Stimulated activated CD4-positive, alpha-beta T cell treated with anti-CD3 and anti-CD28 coated beads, Interleukin-1b, Interleukin-23, amount 100 ng/mL, for 24 hours (primary cell): ENCODE data around the gene YAP1.

Source experiments
- DNase-seq, 4 experiments: peaks; one replicate each; pipeline ENCODE4 v3.0.0-alpha.2; 2020; ENCODE audit warnings: low read depth in 4 of 4, low spot score in 1 of 4

YAP1 gene

DNA sequence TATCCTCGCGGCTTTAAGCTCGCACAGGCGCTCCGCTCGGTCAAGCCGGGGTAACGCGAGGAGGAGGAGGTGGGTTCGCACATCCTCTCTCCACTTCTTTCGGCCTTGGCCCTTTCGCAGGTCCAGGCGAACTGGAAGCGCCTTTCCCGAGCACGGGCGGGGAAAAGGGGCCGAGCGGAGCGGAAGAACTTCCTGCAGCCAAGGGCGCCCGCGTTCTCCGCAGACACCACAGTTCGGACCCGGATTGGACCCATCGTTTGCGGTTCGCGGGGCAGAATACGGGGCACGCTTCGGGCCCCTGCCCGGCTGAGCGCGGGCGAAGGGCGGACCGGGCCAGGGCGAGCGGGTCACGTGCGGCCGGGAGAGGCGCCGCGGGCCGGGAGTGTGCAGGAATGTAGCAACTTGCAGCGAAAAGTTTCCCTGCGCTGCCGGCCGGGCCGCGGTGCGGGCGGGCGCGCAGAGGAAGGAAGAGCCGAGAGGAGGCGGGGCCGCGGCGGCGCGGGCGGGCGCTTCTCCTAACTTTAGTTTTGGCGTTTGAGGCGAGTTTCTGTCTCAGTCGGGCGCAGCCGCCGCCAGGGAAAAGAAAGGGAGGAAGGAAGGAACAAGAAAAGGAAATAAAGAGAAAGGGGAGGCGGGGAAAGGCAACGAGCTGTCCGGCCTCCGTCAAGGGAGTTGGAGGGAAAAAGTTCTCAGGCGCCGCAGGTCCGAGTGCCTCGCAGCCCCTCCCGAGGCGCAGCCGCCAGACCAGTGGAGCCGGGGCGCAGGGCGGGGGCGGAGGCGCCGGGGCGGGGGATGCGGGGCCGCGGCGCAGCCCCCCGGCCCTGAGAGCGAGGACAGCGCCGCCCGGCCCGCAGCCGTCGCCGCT is at the start of gene YAP1:
TSS of gene YAP1 (plus strand) at position 552 of the 865 bp plus-strand sequence. CDS start 402 bp downstream, outside the sequence.
- DNase-seq, result peak in 3 of 4 experiments; percentile 44 to 64 (median 46)

DNA sequence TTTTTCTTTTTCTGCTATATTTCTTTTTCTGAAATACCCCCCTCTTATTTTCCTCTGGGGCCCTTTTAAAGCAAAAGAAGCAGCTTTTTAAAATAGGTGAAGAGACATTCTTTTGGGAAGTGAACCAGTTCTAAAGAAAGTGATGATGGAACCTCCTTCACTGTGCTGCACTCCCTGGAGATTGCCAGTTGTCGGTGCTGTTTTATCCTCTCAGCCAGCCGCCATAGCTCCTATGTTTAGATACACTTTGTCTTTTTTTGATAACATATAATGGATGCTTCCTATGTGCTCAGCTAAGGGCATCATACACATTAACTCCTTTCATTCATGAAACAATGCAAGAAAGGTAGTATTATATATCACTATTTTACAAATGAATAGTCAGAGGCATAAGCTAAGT is 49.0 kb upstream of the YAP1 start:
- DNase-seq, result no peak

DNA sequence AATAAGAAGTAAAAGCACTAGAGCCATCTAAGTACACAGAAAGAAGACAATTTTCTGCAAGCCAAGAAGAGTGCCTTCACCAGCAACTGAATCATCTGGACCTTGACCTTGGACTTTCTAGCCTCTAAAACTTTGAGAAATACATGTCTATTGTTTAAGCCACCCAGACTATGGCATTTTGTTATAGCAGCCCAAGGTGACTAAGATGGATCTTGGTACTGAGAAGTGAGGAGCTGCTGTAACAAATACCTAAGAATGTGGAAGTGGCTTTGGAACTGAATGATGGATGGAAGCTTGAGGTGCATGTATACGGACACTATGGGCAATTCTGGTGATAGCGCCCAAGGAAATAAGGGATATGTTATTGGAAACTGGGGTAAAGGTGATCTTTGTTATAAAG is 48.1 kb upstream of the YAP1 start:
- DNase-seq, result no peak

DNA sequence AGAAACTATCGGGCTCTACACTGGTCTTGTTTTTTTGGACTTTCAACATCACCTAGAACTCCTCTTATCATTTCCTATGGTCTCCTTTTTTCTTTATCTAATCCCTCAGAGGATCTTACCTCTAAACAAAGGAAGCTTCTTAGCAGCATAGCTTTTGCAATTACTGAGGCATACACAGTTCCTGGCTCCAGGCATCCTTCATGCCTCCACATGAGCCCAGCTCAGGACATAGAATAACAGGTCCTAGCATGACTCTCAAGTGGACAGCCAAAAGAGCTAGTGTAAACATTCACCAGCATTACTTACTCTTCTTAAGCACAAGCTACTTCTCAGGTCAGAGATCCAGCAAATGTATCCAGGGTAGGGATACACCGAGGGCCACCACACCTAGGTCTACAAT is 45.9 kb upstream of the YAP1 start:
- no peak for DNase-seq

DNA sequence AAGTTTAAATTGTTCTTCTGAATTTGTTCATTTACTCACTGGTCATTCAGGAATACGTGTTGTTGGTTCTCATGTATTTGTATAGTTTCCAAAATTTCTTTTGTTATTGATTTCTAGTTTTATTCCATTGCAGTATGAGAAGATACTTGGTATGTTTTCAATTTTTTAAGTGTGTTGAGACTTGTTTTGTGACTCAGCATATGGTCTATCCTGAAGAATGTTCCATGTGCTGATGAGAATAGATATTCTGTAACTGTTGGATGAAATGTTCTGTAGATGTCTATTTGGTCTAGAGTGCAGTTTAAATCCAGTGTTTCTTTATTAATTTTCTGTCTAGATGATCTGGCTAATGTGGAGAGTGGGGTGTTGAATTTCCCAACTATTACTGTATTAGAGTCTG is 39.5 kb upstream of the YAP1 start:
- DNase-seq, result no peak

DNA sequence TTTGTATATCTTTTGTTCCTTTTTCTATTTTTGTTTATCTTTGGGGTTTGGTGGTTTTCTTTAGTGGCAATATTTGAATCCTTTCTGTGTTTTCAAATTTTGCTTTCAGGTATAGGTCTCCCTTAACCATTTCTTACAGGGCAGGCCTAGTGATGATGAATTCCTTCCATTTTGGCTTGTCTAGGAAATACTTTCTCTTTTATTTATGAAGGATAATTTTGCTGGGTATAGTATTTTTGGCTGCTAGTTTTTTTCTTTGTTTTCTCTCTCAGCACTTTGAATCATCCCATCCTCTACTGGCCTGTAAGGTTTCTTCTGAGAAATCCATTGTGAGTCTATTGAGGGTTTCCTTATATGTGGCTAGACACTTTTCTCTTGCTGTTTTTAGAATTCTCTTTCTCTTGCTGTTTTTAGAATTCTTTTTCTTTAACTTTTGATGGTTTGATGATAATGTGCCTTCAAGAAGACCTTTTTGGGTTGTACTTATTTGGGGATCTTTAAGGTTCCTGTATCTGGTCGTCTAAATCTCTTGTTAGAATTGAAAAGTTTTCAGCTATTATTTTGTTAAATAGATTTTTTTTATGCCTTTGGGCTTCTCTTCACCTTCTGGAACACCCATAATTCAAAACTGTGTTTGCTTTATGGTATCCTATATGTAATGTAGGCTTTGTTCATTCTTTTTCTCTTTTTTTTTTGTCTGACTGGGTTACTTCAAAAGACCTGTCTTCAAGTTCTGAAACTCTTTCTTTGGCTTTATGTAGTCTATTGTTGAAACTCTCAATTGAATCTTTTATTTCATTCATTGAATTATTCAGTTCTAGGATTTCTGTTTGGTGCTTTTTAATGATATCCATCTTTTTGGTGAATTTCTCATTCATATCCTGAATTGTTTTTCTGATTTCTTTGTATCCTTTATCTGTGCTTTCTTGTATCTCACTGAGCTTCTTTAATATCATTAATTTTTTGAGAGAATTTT is 38.5 kb upstream of the YAP1 start:
- no peak for DNase-seq

DNA sequence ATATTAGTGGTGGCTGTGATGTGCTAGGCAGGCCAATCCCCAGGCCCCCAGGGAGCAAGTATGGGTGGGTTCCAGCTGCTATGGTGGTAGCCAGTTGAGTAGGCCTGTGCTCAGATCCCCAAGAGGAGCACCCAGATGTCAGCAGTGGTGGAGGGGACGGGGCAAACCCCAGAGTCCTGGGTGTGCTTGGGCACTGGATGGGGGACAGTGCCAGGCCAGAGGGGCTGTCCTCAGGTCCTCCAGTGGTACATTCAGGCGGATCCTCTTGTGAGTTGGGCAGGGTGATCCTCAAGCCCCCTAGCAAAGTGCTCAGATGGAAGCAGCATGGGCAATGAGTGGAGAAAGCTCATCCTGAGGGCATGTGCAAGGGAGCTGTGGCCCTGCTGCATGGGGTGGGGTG is 37.0 kb upstream of the YAP1 start:
- DNase-seq, result no peak

DNA sequence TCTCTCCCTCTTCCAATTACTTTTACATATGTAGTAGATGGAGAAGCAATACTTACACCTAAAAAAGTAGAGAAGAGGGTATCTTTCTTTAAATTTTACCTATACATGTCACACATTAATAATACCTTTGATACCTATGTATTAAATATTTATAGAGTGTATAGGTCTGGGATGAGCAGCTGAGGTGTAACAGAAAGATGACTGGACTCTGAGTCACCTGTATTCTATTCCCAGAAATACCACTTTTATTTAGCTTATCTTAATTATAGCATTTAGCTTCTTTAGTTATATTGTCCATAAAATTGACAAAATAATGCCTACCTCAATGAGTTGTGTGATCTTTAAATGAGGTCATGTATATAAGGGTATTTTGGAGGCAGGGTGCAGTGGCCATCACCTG is 30.6 kb upstream of the YAP1 start:
- no peak for DNase-seq

DNA sequence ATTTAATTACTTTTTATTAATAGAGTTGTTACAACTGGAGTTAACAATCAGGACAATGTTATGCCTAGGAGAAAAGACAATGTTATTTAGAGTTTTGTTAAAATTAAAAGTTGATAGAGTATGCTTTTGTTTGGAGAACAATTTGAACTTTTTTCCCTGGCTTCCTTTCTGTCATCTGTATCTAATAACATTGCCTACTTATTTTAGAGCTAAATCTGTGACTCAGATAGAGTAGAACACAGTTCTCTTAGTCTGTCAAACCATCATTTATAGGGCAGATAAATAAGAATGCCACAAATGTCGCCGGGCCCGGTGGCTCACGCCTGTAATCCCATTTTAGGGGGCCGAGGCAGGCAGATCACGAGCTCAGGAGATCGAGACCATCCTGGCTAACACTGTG is 28.9 kb upstream of the YAP1 start:
- no peak for DNase-seq

DNA sequence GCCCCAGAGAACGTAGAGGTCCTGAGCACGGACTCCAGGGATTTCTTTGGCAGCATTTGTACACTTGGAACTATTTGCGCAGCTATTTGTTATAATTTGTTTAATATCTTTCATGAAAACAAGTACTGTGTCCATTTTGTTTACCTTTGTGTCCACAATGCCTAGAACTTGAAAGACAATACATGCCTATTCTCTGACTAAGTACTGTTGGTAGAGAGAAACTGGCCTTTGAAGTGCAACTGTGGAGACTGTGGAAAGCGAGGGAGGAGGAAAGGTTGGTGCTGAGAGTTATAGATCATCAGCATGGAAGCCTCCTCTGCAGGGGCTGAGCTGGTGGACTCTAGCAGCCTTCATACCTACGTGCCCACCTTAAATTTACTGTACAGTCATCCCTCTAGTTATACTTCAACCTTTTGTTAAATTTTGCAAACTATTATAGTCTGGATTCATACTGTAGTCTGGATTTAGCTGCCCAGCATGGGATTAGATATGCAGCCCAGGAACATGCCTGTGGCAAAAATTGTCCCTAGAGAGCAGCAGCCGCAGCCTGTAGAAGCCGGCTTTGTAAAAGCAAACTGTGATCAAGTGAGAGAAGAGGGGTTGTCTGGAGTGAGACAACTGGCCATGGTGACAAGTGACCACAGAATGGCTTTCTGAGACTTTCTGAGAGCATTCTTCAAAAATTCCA is 24.2 kb upstream of the YAP1 start:
- DNase-seq, result no peak

DNA sequence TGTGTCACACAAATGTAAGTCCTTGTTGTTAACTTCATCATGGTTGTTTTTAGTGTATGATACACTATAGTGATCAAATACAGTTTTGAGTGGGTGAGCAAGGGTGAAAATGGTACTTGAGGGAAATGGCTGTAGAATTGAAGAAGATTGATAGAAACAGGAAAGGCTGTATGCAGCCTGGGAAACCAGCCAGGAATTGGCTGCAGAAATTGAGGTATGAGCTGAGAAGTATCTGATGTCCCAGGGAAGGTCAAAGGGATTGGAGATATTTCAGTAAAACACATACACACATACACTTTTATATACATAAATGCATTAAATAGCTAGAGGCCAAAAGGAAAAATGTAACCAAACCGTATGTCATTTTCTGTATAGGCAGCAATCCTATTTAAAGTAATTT is 13.1 kb upstream of the YAP1 start:
- DNase-seq, result no peak

DNA sequence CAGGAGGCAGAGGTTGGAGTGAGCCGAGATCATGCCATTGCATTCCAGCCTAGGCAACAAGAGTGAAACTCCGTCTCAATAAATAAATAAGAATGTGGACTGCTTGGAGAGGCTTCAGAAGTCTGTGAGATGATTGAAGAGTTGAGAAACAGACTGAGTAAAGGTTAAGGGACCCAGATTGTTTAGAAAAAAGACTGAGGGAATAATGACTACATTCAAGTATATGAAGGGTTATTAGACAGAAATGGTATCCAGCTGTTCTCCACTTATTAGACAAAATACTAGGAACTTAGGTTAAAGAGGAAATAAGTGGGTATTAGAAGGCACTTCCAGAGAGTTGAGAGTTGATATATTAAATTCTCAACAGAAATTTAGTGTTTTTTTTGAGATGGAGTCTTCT is 10.5 kb upstream of the YAP1 start:
- DNase-seq, result no peak

DNA sequence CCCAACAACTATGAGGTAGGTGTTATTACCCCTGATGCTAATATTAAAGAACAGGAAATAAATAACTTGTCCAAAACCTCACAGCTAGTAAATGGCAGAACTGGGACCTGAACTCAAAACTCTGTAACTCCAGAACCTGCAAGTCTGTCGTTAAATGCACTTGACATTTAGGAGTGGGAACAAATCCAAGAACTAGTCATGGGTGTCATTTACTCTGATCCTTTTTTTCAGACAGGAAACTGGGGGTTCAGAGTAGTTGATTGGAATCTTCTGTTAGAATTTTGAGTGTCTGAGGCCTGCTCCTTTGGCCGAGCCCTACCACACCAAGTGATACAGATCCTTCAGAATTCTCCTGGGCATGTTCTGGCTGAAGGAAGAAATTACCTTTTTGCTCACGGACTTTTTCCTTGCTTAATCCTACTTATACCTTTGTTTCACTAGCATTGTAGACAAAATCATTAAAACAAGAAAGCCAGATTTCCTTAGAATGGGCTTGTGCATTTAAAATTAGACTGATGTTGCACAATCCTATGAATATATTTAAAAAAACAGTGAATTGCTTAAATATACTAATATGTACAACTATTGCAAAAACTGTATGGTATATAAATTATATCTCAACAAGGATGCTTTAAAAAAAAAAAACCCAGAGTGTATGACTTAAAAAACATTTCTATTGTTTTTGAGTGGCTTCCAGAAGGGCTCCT is 1.4 kb upstream of the YAP1 start:
- no peak for DNase-seq

DNA sequence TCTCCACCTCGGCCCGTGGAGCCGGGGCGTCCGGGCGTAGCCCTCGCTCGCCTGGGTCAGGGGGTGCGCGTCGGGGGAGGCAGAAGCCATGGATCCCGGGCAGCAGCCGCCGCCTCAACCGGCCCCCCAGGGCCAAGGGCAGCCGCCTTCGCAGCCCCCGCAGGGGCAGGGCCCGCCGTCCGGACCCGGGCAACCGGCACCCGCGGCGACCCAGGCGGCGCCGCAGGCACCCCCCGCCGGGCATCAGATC is 439 bp downstream of the YAP1 start:
- DNase-seq, result no peak

DNA sequence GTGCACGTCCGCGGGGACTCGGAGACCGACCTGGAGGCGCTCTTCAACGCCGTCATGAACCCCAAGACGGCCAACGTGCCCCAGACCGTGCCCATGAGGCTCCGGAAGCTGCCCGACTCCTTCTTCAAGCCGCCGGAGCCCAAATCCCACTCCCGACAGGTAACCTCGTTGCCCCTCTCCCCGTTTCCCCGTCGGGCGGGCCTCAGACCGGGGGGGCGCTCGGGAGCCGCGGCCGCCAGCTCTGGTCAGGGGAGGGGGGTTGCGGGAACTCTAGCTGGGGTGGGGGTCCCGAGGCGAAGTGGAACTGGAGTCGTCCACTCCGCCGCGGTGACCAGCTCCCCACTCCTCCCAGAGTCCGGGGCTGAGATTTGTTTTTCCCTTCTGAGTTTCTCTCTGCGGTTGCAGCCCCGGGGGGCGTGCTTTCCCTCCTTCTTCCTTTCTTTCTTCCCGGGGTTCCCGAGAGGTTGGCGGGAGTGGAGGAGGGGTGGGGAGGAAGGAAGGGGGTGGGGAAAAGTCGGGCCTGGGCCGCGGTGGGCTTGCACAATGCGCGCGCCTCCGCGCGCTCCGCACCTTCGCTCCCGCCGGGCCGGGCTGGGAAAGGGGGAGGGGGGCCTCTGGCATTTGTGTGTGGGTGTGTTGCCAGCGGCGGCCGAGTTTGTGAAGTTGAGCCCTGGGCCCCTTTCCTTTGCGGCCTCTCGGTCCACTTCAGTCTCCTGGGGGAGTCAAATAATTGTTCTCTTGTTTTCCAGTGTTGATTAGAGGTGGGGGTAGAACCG is 952 bp downstream of the YAP1 start:
- DNase-seq, result no peak

DNA sequence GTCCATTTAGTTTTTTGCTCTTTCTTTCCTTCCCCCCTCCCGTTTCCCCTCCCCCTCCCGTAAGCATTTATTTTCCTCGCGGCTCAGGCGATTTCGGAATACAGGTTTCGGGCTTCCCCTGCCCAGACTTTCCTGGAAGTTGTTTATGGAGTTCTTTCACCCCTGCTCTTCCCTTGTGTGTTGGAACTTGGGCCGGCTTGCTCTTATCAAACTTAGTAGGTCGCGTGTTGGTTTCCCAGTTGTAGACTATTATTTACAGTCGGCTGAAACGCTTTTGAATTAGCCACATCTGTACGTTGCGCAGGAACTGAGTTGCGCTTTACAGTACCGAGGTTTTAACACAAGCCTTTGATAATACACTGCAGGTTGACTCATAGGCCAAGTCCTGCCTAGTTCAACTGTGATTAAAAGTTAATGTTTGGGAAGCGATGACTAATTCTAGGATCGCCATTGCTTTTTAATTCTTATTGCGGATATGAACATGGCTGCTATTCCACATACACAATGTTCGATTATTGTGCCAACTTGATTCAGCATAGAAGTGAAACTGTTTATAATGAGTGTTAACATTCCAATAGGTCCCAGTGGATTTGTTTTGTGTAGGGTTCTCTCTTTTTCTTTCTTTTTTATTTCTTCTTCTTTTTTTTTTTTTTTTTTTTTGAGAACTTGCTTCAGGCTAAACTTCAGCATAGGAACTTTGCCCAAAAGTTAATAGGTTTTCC is 1.7 kb downstream of the YAP1 start:
- no peak for DNase-seq

DNA sequence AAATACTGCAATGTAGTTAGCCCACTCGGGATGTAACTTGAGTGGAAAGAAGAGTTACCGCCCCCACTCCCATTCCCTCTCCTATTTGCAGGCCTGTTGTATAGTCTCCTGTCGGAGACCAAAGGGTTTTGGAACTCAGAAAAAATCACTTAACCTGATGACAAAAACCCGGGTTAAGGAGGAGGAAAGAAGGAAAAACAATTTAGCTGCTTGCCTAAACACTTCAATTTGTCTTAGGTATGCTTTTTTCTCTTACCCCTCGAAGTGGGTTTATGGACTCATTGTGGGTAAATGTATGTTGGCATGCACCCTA is 2.2 kb downstream of the YAP1 start:
- DNase-seq, result no peak

DNA sequence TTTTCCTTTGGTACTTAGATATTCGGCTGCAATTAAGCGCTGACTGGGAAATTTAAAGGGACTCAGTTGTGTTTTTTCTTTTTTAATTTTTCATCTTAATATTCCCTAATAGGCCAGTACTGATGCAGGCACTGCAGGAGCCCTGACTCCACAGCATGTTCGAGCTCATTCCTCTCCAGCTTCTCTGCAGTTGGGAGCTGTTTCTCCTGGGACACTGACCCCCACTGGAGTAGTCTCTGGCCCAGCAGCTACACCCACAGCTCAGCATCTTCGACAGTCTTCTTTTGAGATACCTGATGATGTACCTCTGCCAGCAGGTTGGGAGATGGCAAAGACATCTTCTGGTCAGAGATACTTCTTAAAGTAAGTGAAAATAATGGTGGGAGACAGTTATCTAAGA is 3.8 kb downstream of the YAP1 start:
- no peak for DNase-seq

DNA sequence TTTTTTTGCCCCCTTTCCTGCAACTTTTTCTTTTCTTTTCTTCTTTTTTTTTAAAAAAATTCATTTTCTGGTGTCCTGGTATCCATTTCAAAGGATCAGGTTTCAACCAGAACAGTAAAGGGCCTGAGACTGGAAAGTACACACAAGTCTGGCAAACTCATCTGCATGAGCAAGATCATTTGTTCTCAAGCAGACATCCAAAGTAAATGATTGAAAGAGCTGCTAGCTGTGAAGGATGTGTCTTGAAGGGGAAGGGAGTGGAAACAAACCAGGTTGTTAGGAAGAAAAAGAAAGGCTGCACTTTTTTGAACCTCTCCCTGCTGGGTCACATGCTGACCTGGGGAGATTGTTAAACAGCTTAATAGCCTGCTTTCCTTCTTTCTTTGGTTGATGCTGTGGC is 5.3 kb downstream of the YAP1 start:
- no peak for DNase-seq
